T-helper 1 cell treated with Interleukin-12 subunit alpha and Interleukin-12 subunit beta and Interleukin-4 antibody, amounts not matched to agents 30 μg/mL and 1 μg/mL, for 36 hours (primary cell): ENCODE measurements around the gene TAF11L13.
"Not testable (repeated sequence)": the region's sequence is repeated elsewhere in the genome, so short reads cannot be mapped to it uniquely, and the experiment has no call there.

Source experiments
- H3K27ac Mint-ChIP-seq: one replicate; pipeline ENCODE4 v1.8.0; 2021; ENCODE audit warnings: mild to moderate bottlenecking, mixed read lengths
- H3K27me3 Mint-ChIP-seq: one replicate; pipeline ENCODE4 v1.8.0; 2021; ENCODE audit warnings: low read depth, mixed read lengths
- H3K36me3 Mint-ChIP-seq: one replicate; pipeline ENCODE4 v1.8.0; 2021; ENCODE audit warnings: low read depth, mixed read lengths
- H3K4me1 Mint-ChIP-seq: one replicate; pipeline ENCODE4 v1.8.0; 2021; ENCODE audit warnings: low read depth, mixed read lengths
- H3K4me3 Mint-ChIP-seq: one replicate; pipeline ENCODE4 v1.8.0; 2021; ENCODE audit warnings: mild to moderate bottlenecking, moderate library complexity, mixed read lengths
- H3K9me3 Mint-ChIP-seq: one replicate; pipeline ENCODE4 v1.8.0; 2021; ENCODE audit warnings: mixed read lengths

TAF11L13 gene

DNA sequence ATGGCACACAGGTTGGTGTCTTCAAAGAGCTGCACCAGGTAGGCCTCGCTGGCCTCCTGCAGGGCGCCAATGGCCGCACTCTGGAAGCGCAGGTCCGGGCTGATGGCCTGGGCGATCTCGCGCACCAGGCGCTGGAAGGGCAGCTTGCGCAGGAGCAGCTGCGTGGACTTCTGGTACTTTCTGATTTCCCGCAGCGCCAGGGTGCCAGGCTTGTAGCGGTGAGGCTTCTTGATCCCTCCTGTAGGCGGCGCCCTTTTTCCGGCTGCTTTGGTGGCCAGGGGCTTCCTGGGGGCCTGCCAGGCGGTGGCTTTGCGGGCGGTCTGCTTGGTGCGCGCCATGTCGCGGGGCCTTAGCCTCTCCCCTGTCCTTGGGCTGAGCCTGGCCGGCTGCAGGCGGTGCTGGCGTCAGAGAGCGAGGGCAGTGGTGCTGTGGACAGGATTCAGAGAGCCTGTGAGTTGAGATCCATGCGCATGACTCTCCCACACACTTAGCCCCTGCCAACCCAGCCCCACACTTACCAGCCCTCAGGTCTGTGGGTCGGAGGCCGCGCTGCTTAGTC lies 23.4 kb downstream of the TAF11L13 start:
- H3K27me3 Mint-ChIP-seq, H3K4me3 Mint-ChIP-seq, H3K27ac Mint-ChIP-seq, H3K4me1 Mint-ChIP-seq, H3K36me3 Mint-ChIP-seq: not testable (repeated sequence)
- H3K9me3 Mint-ChIP-seq: peaks cover 26% of the 10 kb centered on the region

DNA sequence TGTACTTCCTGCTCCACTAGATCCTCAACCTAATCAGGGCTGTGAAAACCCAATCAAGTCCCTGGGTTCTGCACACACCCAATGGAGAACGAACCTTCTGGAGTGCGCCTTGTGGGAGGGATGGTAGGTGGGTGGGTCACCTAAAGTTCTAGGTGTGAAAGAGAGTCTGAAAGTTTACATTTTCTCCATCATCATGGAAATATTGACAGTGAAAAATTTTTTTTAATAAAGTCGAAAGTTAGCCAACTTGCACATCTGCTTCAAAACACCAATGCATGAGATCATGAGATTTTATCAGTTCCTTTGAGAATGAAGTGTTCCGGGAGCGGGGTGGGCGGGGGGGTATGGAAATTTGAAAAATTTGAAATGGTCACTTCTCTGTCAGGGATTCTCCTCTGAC lies 24.0 kb downstream of the TAF11L13 start:
- Mint-ChIP-seq H3K36me3 (no peaks in the 10 kb centered on the region), H3K27ac (no peak overlapping the region), H3K27me3 (no peaks in the 10 kb centered on the region), H3K4me1 (no peaks in the 10 kb centered on the region), H3K9me3 (peaks cover 29% of the 10 kb centered on the region), H3K4me3 (no peak overlapping the region)

DNA sequence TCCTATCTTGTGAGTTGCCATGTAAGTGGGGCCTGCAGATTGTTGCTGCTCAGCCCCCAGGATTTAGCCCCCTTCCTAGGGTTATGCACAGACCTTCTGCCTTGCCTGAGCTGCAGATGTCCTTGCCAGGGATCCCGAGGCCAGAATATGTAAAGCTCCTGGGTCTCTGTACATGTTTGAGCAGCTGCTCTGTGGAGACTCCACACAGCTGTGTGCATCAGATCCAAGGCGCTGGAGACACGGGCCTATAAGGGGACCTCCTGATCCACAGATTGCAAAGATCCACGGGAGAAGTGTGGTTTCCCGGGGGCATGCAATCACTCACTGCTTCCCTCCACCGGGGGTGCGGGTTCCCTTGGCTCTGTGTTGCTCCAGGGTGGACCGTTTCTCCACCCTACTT lies 31.3 kb downstream of the TAF11L13 start:
- H3K27ac Mint-ChIP-seq: no peak overlapping the region
- no peak overlapping the region for H3K4me3 Mint-ChIP-seq
- H3K9me3 Mint-ChIP-seq: peaks cover 45% of the 10 kb centered on the region
- no peaks in the 10 kb centered on the region for H3K27me3 Mint-ChIP-seq
- no peaks in the 10 kb centered on the region for H3K4me1 Mint-ChIP-seq
- no peaks in the 10 kb centered on the region for H3K36me3 Mint-ChIP-seq

DNA sequence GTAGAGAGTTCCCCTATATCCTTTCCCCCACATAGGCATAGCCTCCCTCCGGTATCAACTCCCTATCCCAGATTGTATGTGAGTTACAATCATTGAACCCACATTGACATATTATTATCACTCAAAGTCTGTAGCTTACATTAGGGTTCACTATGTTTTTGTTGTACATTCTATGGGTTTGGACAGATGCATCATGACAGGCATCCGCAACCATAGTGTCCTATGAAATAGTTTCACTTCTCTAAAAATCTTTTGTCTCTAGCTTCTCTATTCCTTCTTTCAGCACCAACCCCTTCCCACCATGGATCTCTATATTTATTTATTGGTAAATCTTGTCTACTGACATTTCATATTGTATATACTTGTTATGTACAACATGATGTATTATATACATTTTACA lies 33.9 kb downstream of the TAF11L13 start:
- Mint-ChIP-seq H3K4me3 (no peak overlapping the region), H3K27ac (no peak overlapping the region), H3K9me3 (peaks cover 41% of the 10 kb centered on the region), H3K27me3 (no peaks in the 10 kb centered on the region), H3K4me1 (no peaks in the 10 kb centered on the region), H3K36me3 (no peaks in the 10 kb centered on the region)

DNA sequence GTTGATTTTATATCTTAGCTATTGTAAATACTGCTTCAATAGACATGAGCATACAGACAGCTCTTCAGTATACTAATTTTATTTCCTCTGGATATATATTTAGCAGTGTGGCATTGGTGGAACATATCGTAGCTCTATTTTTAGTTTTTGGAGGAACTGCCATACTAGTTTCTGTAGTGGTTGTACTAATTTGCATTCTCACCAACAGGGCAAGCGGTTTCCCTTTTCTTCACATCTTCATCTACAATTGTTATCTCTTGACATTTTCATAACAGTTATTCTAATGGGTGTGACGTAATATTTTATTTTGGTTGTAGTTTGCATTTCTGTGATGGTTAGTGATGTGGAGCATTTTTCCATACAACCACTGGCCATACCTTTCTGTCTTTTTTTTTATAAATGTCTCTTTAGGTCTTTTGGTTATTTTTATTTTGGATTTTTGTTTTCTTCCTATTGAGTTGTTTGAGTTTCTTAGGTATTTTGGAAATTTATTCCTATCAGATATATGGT lies 34.9 kb downstream of the TAF11L13 start:
- Mint-ChIP-seq H3K27ac (no peak overlapping the region), H3K9me3 (peaks cover 44% of the 10 kb centered on the region), H3K27me3 (no peaks in the 10 kb centered on the region)

DNA sequence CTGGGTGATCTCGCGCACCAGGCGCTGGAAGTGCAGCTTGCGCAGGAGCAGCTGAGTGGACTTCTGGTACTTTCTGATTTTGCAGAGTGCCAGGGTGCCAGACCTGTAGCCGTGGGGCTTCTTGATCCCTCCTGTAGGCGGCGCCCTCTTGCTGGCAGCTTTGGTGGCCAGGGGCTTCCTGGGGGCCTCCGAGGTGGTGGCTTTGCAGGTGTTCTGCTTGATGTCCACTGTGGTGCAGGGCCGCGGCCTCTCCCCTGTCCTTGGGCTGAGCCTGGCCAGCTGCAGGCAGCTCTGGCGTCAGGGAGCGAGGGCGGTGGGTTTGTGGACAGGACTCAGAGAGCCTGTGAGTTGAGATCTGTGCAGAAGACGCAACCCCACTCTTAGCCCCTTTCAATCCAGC lies 38.5 kb downstream of the TAF11L13 start:
- Mint-ChIP-seq H3K36me3 (no peaks in the 10 kb centered on the region), H3K9me3 (peaks cover 49% of the 10 kb centered on the region), H3K4me3 (no peak overlapping the region), H3K27me3 (no peaks in the 10 kb centered on the region), H3K27ac (no peak overlapping the region), H3K4me1 (no peaks in the 10 kb centered on the region)

More for the DNA sequence above, 34.9 kb downstream of the TAF11L13 start:
- Mint-ChIP-seq H3K4me1 (no peaks in the 10 kb centered on the region), H3K36me3 (no peaks in the 10 kb centered on the region), H3K4me3 (no peak overlapping the region)

DNA sequence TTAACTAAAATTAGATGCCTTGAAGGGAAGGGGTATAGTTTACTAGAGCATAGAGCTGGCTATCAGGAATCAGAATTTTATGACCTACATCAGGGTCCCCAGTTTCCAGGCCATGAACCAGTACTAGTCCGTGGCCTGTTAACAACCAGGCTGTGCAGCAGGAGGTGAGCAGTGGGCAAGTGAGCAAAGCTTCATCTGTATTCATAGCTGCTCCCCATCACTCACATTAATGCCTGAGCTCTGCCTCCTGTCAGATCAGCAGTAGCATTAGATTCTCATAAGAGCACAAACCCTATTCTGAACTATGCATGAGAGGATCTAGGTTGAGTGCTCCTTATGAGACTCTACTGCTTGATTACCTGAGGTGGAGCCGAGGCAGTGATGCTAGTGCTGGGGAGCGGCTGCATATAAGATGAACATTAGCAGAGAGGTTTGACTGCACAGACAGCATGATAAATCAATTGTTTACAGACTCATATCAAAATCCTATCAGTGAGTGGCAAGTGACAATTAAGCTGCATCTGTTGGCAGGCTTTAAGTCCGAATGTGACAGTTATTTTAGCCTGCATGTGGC lies 47.0 kb downstream of the TAF11L13 start:
- no peaks in the 10 kb centered on the region for H3K27me3 Mint-ChIP-seq
- no peak overlapping the region for H3K27ac Mint-ChIP-seq
- no peak overlapping the region for H3K4me3 Mint-ChIP-seq
- H3K4me1 Mint-ChIP-seq: no peaks in the 10 kb centered on the region
- H3K36me3 Mint-ChIP-seq: no peaks in the 10 kb centered on the region
- H3K9me3 Mint-ChIP-seq: peaks cover 9% of the 10 kb centered on the region

DNA sequence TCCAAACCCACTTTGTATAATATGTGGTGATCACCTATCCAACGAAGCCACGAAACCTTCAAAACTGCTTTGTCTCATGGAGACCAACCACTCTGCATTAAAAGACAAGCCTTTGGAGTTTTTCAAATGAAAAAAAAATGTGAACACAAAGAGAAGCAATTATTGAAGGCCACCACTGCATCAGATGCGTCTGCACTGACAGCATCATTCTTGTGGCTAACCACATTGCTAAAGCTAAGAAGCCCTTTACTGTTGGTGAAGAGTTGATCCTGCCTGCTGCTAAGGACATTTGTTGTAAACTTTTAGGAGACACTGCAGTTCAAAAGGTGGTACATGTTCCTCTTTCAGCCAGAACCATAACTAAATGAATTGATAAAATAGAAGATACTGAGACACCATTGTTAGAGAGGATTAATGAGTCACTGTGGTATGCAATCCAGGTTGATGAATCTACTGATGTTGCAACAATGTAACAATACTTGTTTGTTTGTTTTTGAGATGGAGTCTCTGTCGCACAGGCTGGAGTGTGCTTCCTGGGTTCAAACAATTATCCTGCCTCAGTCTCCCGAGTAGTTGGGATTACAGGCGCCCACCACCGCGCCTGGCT lies 47.8 kb downstream of the TAF11L13 start:
- Mint-ChIP-seq H3K27ac (no peak overlapping the region), H3K9me3 (peaks cover 9% of the 10 kb centered on the region), H3K4me1 (no peaks in the 10 kb centered on the region), H3K4me3 (no peak overlapping the region), H3K36me3 (no peaks in the 10 kb centered on the region), H3K27me3 (no peaks in the 10 kb centered on the region)

DNA sequence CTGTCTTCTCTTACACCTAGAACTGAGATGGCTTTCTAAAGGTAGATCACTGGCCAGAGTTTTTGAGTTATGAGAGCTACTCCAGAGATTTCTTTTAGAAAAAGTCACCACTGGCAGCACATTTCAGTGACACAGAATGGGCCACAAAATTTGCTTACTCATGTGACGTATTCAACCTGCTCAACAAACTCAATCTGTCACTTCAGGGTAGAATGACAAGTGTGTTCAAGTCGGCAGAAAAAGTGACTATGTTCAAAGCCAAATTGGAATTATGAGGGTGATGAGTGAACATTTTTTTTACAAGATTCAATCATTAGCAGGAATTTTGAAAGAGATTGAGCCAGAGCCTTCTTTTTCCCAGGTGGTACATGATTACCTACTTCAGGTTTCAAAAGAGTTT lies 48.8 kb downstream of the TAF11L13 start:
- Mint-ChIP-seq H3K9me3 (peaks cover 4% of the 10 kb centered on the region), H3K4me3 (no peak overlapping the region), H3K4me1 (no peaks in the 10 kb centered on the region), H3K27ac (no peak overlapping the region), H3K36me3 (no peaks in the 10 kb centered on the region), H3K27me3 (no peaks in the 10 kb centered on the region)
